Islet of Langerhans (tissue), 1 donor: ENCODE measurements around the gene SPACA4.
"Not testable (repeated sequence)": the region's sequence is repeated elsewhere in the genome, so short reads cannot be mapped to it uniquely, and the experiment has no call there.

ENCODE experiments used
- FAIRE-seq: peaks from one replicate; lab custom pipeline; 2011; peaks lifted over from hg19 to GRCh38; lab: Jason Lieb, UNC

Gene SPACA4, protein sequence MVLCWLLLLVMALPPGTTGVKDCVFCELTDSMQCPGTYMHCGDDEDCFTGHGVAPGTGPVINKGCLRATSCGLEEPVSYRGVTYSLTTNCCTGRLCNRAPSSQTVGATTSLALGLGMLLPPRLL

DNA sequence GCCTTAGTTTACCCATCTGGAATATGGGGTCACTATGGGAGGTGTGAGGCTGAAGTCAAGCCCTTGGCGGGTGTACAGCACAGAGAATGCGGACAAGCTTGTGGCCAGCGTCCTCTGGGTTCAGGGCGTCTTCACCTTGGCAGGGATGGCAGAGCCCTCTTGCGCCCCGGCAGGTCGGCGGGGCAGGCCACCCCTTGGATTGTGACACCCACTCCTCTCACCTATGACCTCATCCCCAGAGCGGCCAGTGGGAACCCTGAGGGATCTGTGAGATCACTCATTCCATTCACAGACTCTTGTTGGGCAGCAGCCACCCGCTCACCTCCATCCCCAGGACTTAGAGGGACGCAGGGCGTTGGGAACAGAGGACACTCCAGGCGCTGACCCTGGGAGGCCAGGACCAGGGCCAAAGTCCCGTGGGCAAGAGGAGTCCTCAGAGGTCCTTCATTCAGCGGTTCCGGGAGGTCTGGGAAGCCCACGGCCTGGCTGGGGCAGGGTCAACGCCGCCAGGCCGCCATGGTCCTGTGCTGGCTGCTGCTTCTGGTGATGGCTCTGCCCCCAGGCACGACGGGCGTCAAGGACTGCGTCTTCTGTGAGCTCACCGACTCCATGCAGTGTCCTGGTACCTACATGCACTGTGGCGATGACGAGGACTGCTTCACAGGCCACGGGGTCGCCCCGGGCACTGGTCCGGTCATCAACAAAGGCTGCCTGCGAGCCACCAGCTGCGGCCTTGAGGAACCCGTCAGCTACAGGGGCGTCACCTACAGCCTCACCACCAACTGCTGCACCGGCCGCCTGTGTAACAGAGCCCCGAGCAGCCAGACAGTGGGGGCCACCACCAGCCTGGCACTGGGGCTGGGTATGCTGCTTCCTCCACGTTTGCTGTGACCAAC, at the start of gene SPACA4:
SPACA4 (plus strand) TSS at position 280 of the 896 bp plus-strand sequence; CDS start at position 517, 237 bp downstream.
- no peak for FAIRE-seq

DNA sequence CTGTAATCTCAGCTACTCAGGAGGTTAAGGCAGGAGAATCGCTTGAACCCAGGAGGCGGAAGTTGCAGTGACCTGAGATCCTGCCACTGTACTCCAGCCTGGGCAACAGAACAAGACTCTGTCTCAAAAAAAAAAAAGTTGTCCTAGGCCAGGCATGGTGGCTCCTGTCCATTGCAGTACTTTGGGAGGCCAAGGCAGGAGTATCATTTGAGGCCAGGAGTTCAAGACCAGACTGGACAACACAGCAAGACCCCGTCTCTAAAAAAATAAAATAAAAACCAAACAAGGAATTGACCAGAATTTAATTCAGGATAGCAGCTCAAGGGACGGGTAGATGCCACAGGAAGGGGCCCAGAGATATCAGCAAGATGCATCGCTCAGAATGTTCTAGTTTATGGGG, 49.7 kb upstream of the SPACA4 start:
- no peak for FAIRE-seq

DNA sequence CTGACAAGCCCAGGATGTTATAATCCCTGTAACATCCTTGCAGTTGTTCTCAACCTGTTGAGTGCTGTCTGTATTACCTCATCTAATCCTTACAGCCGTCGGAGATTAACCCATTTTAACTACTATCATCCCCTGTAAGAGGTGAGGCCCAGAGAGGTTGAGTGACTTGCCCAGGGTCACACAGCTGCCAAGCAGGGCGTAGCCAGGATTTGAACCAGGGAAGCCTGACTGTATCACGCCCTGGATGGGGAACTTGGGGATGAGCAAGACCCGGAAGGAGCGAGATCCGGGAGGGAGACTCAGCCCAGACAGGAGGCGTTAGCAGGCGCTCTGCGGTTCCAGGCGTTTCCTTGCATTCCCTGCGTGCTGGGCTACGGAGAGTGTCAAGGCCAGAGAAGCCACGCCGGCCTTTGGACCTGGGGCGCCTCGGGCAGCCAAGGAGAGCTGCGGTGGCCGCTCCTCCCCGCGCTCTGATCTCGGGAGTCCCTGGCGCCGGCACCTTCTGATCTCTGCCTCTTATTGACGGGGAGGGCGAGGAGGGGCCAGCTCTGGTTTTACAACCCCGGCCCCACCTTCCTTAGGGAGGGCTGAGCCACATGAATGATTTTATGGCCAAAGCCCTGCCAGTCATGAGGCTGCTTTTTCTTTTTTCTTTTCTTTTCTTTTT, 48.4 kb upstream of the SPACA4 start:
- no peak for FAIRE-seq

DNA sequence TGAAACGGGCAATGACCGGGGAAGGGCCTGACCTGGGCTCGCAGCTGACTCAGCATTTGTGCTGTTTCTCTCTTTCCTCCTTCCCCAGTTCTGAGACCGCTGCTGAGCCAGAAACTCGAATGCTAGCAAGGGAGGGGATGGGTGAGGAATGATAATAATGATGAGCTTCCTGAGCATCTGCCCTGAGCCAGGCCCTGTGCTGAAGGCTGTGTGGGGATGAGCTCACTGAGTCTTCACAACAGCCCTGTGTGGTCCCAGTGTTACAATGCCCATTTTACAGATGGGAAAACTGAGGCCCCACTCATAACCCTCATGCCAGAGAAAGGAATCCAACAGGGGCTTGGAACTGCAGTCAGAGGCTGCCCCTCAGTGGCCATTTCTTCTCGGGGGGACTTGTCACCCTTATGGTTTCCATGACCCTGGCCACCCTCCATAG, 46.4 kb upstream of the SPACA4 start:
- no peak for FAIRE-seq

DNA sequence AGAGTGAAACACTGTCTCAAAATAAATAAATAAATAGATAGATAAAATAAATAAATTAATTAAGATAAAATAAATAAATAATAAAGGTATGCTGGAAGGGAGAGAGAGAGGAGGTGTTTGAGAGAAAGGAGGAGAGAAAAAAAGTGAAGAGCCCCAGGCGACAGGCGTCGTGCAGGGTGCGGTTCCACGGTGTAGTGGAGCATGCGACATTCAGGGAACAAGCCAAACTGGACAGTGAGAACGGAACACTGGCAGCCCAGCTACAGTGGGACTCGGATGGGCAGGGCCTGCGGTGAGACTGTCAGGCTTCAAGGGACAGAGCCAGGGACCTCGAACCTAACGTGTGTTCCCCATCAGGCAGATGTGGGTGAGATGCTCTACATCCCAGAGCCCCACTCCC, 45.1 kb upstream of the SPACA4 start:
- no peak for FAIRE-seq

DNA sequence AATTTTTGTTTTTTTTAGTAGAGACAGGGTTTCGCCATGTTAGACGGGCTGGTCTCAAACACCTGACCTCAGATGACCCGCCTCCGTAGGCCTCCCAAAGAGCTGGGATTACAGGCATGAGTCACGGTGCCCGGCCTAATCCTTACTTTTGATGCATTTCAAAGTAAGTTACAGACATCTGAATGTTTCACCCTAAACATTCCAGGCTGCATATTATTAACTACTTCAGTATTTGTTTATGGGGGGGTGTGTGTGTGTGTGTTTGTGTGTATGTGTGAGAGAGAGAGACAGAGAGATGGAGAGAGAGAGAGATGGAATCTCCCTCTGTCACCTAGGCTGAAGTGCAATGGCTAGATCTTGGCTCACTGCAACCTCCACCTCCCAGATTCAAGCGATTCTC, 41.5 kb upstream of the SPACA4 start:
- FAIRE-seq: no peak

DNA sequence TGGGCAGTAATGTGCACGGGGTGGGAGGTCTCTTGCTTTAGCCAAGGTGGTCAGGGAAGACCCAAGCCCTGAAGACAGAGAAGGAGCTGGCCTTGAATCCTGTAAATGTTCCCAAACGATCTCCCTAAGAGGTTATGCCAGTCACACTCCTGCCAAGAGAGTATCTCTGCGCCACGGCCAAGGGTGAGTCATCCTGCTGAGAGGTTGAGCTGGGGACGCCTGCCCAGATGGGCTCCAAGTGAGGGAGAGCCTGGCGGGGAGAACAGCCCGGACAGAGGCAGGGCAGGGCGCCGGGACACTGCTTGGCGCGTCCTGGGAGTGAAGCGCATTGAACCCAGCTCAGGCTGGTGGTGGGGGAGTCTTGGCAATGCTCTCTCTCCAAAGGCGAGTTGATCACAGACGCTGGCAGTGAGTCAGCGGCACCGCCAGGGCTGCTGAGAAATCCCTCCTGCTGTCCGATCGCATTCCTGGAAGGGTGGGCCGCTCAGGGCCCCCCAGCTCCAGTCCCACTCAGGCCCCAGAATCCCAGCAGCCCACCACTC, 38.1 kb upstream of the SPACA4 start:
- FAIRE-seq: no peak

DNA sequence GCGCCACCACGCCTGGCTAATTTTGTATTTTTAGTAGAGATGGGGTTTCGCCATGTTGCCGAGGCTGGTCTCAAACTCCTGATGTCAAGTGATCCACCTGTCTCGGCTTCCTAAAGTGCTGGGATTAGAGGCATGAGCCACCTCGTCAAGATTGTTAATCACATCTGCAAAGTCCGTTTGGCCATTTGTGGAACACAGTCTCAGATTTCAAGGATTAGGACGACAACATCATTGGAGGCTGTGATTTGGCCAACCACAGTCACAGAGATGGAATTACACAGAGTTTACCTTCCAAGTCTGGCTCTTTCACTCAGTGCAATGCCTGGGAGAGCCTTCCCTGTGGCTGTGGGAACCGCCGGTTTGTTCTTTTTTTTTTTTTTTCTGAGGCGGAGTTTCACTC, 36.7 kb upstream of the SPACA4 start:
- FAIRE-seq: no peak

DNA sequence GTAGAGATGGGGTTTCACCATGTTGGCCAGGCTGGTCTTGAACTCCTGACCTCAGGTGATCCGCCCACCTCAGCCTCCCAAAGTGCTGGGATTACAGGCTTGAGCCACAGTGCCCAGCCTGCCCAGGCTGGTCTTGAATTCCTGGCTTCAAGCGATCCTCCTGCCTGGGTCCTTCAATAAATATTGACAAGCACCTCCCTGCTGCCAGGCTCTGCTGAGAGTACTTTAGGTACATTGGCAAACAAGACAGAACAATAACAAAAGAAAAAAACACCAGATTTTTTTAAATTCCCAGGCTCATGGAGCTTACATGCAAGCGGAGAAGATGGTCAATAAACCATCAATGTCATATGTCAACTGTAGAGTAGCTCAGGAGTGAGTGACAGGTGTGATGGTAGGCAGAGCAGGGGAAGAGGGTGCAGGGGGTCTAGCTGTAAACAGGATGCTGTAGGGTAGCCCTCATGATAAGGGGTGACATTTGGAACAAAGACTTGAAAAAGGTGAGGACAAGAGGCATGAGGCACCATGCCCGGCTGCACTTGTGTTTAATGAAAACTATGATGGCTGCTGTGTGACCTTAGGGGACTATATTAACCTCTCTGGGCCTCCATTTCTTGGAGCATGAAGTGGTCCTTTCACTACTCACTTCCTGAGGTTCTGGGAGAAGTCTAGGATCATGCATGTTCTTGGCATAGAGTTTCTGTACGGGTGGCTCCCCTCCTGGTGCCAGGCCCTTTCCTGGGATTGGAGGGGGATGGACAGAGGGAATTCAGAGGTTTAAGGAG, 35.0 kb upstream of the SPACA4 start:
- no peak for FAIRE-seq

DNA sequence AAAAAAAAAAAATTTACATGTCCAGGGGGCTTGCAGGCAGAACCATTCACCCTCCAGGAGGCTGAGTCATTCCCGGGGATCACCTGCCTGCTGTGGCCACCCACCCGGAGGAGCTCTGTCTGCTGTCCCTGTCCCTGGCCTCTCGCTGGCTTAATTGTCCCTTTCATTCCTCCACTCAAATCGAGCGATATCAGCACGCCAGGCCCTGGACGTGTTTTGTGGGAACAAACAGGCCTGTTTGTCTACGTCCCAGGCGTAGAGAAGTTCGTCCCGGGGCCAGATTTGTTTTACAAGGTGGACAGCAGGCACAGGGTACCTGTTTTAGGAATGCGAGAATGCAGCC, 33.4 kb upstream of the SPACA4 start:
- FAIRE-seq: no peak

DNA sequence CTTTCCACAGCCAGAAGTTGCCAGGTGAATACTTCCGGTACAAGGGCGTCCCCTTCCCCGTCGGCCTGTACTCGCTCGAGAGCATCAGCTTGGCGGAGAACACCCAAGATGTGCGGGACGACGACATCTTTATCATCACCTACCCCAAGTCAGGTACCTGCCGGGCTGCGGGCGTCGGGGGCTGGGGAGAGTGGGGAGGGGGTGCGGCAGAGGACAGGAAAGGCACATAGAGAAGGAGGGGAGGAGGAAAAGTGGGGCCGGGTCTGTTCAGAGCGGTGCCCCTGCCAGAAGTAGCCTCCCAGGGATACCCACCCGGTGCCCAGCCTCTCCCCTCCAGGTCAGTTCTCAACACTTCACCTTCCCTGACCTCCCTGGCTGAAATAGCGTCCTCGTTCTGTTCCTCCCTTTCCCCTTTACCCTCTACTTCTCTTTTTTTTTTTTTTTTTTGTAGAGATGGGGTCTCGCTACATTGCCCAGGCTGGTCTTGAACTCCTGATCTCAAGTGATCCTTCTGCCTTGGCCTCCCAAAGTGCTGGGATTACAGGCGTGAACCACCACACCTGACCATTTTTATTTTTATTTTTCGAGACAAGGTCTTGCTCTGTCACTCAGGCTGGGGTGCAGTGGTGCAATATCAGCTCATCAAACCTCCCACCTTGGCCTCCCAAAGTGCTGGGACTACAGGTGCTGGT, 30.5 kb upstream of the SPACA4 start:
- no peak for FAIRE-seq

DNA sequence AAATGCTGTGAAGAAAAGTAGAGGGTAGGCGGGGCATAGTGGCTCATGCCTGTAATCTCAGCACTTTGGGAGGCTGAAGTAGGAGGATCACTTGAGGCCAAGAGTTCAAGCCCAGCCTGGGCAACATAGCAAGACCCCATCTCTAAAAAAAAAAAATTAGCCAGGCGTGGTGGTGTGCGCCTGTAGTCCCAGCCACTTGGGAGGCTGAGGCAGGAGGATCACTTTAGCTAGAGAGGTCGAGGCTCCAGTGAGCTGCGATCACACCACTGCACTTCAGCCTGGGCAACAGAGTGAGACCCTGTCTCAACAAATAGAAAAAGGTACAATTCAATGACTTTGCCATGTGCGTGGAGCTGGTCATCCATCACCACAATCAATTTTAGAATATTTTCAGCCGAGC, 28.6 kb upstream of the SPACA4 start:
- not testable (repeated sequence) for FAIRE-seq

DNA sequence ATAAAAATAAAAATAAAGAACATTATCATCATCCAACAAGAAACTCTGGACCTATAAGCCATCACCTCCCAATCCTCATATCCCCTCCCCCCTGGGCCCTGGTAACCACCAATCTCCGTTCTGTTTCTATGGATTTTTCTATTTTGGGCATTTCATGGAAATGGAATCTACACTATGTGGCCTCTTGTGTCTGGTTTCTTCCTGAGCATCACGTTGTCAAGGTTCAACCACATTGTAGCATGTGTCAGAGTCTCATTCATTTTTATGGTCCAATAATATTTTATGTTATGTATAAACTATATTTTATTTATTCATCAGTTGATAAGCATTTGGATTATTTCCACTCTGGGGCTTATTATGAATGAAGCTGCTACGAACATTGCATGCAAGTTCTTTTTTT, 27.7 kb upstream of the SPACA4 start:
- no peak for FAIRE-seq

DNA sequence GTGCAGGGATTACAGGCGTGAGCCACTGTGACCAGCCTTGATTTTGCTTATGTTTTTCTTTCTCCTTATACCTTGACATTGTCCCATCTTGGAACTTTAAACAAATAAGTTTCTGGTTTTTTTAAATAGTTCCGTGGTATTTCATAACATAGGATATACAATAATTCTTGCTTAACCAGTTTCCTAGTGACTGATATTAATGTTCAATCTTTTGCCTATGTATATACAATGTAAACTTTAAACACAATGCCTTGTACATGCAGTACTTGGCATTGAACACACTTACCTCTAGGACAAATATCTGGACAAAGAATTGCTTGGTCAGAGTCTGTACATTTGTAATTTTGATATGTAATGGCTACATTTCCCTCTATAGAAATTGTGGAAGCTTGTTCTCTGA, 24.4 kb upstream of the SPACA4 start:
- FAIRE-seq: no peak

DNA sequence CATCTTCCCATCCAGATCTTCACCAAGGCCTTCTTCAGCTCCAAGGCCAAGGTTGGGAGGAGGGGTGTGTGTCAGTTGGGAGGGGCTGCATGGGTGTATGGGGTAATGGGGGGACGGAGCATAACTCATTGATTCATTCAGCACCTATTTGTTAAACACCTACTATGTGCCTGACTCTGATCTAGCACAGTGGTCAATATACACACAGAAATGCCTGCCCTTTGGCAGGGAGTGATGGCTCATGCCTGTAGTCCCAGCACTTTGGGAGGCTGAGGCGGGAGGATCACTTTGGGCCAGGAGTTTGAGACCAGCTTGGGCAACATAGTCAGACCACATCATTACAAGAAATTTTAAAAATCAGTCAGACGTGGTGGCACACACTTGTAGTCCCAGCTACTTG, 19.2 kb upstream of the SPACA4 start:
- FAIRE-seq: no peak

DNA sequence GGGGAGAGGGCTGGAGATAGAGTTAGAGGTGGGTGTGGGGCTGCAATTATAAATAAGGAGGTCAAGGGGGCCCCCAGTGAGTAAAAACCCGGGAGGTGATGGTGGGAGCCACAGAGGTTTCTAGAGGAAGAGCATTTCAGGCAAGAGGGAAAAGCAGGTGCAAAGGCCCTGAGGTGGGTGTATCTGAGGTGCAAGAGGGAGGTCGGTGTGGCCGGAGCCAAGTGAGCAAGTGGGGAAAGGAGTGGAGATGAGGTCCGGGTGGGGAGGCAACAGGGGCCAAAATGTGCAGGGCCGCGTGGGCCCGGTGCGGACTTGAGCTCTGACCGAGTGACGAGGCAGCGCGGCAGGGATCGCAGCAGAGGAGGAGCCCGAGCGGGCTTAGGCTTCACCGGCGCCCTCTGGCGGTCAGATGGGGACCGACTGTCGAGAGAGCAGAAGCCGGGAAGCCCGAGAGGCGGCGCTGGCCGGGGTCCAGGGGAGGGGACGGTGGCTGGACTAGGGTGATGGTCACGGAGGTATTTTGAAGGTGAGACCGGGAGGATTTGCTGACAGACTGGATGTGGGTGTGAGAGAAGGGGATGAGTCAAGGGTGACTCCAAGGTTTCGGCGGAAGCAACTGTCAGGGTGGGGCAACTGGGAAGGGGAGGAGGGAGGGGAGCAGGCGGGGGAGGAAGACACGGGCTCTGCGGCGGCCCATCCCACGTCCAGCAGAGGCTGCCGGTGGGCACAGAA, 17.7 kb upstream of the SPACA4 start:
- FAIRE-seq: no peak

DNA sequence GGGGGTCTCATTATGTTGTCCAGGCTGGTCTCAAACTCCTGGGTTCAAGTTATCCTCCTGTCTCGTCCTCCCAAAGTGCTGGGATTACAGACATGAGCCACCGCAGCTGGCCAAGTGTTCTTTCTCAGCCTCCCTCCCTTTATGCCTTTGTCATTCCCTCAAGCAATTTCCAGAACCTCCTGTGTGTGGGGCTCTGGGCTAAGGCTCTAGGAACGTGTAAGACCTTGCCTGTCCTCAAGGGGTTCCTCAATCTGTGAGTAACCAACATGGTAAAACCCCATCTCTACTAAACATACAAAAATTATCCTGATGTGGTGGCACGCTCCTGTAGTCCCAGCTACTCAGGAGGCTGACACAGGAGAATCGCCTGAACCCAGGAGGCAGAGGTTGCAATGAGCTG, 15.5 kb upstream of the SPACA4 start:
- no peak for FAIRE-seq

DNA sequence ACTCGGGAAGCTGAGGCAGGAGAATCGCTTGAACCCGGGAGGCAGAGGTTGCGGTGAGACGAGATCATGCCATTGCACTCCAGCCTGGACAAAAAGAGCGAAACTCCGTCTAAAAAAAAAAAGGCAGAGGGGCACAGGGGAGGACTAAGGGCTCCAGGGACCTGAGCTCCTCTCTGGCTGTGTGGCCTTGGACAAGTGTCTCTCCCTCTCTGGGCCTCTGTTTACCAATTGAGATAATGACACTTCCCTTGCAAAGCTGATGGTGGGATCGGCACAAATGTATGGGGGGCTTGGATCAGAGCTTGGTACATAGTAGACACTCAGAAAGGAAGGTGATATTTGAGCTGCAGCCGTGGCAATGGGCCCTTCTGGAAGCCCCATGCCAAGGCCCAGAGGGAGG, 11.4 kb upstream of the SPACA4 start:
- FAIRE-seq: no peak

DNA sequence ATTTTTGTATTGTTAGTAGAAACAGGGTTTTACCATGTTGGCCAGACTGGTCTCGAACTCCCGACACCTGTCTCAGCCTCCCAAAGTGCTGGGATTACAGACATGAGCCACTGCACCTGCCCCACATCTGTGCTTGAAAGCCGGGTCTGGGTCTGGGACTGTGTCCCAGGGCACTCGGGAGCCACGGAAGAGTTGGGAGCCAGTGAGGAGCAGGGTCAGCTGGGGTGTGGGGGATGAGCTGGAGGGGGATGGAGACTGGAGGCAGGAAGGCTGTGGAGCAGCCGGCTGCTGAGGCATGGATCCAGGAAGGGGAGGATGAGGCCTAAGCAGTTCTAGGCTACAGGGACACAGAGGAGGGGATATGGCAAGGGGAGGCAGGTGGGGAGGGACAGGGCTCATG, 10.7 kb upstream of the SPACA4 start:
- FAIRE-seq: no peak

DNA sequence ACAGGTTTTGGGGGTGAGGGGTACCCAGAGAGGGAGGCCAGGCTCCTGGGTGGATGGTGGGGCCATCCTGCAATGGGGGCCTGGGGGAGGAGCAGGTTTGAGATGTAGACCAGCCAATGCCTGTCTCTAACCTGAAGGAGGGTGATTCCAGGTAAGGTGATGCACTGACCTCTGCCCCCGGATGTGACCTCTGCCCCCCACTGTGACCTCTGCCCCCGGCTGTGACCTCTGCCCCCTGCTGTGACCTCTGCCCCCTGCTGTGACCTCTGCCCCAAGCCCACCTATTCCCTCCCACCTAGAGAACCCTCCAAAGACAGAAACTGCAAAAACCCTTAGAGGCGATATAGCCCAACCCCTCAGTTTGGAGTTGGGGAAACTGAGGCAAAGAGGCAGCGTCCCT, 10.3 kb upstream of the SPACA4 start:
- FAIRE-seq: no peak
